T follicular helper cell (primary cell): ENCODE data around the gene SPRR4.

Experiments
- DNase-seq: peaks from one replicate; pipeline ENCODE4 v3.0.0-alpha.2; 2020; ENCODE audit warnings: low read depth
- total RNA-seq, 2 experiments: gene quantifications; one replicate each; lab custom pipeline; 2026; lab: John Stamatoyannopoulos, UW

Gene SPRR4, protein sequence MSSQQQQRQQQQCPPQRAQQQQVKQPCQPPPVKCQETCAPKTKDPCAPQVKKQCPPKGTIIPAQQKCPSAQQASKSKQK
- 0 reads per million in 2 experiments for total RNA-seq

DNA sequence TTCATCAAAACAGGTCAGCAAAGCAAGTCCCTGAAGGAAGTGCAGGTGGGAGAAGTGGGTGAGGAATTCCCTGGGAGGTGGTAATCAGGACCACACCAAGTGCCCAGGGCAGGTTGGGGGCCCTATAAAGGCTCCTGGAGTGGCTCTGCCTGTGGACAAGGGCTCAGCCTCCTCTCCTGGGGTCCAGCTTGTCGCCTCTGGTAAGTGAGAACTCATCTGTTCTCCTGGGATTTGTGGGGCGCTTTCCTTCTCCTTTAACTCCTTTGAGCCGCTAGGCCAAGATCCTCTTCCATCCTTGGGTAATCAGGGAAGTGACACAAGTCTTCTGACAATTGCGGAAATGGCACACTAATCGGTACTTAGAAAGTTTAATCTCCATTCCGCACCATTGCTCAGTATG is at the start of gene SPRR4:
Gene SPRR4, plus strand, starts transcription at position 154 of the 400 bp plus-strand sequence. CDS start 1,243 bp downstream, outside the sequence.
- DNase-seq = no peak

DNA sequence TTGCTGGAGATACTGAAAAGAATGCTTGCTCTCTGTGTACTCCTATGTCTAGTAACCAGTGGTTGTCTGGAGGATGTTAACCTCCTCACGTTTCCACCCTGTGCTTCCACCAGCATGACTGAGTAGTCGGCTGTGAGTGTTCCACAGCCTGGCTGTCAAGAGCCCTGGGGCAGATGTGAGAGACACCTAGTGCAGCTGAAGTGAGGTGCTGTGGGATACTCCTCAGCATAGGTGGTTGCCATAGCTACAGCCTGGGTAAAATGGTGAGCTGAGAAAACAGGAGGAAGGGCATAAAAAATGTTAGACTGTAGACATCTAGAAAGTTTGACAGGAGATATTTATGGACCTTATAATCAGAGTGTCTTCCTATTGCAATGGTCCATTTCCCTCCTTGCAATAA is 46.3 kb upstream of the SPRR4 start:
- DNase-seq = no peak

DNA sequence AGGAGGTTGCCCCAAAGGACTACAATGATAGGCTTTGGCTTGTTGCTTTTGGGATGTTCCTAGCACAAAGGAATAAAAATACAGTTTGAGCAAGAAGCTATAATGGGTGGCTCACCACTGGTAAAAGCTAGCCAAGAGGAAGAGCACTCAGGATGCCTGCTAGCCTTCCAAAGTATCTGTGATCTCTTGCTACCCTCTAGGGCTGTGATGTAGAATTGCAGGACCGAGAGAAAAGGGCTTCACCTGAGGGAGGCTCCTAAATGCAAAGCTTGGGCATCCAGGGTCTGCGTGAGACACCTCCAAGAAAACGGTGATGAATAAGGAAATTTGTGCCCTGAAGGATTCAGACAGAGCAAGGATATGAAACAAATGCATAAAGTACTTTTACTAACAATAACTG is 44.4 kb upstream of the SPRR4 start:
- no peak for DNase-seq

DNA sequence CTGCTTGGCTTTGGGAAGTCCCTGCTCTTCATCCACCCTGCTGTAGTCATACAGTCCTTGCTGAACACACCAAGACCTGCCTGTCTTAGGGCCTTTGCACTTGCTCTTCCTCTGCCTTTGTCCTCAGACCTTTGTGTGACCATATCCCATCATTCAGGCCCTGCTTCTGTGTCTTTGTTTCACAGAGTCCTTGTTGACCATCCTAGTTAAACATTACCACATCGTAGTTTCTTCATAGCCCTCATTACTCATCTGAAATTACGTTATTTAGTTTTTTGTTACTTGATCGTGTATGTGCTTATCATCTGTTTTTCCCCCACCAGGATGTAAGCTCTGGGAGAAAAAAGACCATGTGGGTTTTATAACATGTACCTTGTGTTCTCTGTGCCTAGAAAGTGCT is 41.8 kb upstream of the SPRR4 start:
- no peak for DNase-seq

DNA sequence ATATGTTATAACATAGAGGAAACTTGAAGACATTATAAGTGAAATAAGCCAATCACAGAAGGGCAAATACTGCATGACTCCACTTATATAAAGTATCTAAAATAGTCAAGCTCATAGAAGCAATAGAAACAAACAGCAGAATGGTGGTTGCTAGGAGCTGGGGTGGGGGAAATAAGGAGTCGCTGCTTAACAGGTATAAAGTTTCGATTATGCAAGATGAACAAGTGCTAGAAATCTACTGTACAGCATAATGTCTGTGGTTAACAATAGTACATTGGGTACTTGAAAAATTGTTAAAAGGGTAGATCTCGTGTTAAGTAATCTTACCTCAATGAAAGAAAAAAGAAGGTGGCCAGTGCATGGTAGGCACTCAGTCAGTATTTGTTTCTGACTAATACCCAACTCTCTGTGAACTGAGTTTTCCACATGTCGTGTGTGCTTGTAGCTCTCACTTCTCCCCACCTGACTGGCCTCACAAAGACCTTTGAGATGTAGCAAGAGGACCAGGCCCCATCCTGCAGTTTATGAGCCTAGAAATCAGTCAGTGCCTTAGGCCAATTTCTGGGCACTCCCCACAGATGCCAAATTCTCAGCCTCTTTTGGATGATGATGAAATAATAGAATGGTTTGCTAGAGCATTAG is 38.2 kb upstream of the SPRR4 start:
- DNase-seq = no peak

DNA sequence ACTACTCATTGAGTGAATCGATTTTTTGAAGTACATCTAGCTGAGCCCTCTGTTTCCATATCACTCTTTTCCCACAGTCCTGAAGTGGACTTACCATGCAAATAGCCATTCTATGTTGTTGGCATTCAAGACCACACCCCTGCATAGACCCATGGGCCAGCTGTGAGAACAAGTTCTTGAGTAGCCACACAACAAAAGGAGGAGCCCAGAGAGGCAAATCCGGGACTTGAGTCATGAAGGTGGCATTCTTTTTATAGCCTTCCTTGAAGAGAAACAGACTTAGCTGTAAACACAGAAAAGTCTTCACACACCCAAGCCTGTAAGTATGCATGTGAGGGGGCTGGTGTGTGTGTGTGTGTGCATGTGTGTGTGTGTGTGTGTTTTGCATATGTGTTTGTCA is 37.3 kb upstream of the SPRR4 start:
- DNase-seq = no peak

DNA sequence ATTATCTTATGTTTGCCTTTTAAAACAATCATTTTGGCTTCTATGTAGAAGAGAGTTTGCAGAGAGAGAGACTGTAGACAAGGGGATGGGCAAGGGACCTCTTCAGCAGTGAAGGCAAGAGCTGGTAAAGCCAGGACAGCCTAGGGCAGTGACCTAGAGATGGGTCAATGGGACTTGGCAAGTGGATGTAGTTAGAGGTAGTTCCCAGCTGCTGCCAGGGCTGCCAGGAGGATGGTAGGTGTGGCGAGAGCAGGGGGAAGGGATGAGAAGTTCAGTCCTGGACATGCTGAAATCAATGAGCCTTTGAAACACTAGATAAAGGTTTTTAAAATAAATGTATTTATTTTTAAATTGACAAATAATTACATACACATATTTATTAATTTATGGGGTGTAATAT is 29.8 kb upstream of the SPRR4 start:
- no peak for DNase-seq

DNA sequence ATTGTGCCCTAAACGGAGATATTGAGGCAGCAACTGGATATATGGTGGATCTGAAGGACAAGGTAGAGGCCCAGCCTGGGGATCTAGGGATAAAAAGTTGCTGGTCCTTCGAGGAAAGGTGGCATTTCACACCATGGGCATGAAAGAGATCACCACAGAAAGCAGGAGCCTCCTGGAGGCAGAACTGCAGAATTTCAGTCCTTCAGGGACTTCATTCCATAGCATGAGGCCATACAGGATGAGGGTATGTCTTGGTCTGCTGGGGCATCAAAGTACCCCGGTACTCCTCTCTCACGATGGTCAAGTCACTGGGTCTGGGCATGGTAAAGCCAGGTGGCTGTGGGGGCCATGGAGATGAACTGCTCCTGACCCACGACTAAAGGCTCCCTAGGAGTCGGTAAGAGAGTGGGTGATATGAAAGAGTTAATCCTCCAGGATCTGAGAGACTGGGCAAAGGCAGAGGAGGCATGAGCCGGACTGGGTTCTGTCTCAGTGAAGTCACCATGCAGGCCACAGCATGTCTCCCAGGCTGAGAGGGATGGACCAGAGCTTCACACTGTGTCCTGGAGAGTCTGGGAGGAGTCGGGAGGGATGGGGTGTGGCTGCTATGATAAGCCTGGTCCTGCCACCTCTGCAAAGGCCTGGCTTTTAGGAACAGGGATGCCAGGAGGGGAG is 29.3 kb upstream of the SPRR4 start:
- DNase-seq = no peak

DNA sequence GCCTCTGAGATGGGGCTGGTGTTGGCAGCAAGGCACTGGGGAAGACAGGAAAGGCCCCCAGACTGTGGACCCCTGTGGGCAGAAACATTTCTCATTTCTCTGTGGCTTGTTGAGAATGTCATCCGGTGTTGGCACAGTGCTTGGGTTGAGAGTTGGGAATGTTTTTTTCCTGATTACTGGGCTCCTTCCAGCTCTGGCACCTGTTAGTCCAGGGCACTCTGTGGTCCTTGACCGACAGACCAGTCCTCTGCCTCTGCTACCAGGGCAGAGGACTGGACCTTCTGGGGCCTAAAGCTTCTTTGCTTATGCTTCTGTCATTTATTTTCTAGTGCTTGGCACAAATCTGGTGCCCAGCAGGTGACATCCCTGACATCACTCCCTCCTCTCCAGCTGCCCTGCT is 28.3 kb upstream of the SPRR4 start:
- DNase-seq = no peak

DNA sequence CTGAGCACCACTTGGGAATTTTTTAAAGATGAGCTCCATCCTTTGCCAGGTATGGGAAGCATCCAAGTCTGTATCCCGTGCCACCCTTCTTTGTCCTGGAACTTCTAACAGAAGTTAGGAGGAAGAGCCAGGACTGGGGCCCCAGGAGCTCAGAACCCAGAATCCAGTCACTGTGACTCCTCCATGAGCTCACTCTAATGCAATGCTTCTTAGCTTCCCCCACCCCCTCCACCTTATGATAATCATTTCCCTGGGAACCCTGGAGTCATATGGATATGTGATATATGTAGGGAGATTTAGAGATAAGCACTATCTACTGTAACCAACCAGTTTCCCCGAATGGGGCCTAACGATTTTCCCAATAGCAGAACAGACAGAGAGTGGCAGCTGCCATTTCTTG is 24.2 kb upstream of the SPRR4 start:
- no peak for DNase-seq

DNA sequence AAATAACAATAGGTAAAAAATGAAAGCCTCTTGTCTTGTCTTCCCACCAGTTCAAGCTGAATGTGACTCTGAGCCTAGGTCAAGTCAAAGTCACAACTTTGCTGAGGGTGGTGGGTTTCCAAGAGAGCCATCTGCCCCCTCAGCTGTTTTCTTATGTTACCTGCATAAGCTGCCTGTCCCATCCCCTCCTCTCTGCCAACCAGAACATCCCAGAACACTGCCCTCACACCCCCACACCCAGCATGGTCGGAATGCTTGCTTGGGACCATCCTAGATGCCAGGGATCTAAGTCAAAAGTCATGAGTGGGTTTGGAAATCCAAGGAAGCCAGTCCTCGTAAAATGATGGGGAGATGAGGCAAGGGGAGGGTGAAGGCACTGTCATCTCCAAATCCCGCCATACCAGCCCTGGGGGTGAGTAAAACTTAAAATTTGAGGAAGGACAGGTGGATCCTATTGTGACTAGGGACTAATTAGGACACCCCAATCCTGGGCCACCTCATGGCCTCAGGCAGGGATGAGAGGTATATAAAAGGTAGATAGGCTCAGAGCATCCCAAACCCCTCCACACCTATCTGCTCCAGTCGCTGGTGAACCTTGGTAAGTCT is 23.7 kb upstream of the SPRR4 start, which contains the start of gene SPRR5:
Gene SPRR5, plus strand, starts transcription at position 556 of the 606 bp plus-strand sequence. CDS start 1,349 bp downstream, outside the sequence.
- no peak for DNase-seq

DNA sequence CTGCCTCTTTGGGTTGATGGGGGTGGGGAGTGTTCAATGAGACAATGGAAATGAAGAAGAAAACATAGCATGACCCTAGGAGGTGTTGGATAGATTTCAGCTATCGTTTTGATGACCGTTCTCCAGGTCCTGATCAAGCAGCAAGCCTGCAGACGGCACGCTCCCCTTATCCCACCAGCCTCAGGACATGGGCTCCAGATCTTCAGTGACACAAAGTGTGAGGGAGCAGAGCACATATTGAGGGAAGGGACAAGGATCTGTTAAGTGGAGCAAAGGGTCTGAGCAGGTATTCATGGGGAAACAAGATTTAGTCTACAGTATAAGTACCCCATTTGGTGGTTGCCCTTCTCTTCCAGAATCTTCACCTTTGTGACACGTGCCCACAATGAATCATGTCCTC is 18.7 kb upstream of the SPRR4 start:
- DNase-seq = no peak

DNA sequence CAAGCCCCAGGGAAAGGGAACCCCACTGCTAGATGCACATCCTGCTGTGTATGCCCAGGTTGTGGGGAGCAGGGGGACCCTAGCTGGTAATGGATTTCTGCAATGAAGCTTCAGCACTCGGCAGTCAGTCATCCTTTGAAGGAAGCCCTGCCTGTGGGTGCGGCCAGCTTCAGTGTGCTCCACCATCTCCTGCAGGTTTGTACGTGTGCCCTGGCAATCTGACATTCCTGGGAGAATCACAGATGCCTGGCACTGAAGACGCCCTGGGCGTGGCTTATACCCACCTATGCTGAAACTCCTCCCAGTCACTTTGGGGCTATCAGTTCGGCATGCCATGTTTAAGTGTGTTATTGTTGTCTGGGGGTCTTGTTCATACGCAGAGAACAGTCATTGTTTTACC is 16.7 kb upstream of the SPRR4 start:
- DNase-seq = no peak

DNA sequence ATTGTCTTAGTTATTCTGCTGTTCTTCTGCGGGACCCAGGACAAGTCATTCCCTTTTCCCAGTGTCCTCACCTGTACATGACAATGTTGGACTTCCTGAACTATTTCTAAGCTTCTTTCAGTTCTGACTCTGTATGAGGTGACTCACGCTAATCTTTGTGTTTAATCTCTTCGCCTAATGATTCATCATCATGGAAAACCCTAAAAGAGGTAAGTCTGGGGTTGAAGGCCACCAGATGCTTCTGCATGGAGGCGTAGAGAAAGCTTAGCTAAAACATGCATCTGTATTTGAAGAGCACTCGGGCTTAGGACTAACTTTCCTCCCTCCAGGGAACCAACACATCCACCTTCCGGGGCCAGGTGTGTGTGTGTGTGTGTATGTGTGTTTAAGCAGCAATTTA is 16.0 kb upstream of the SPRR4 start:
- no peak for DNase-seq

DNA sequence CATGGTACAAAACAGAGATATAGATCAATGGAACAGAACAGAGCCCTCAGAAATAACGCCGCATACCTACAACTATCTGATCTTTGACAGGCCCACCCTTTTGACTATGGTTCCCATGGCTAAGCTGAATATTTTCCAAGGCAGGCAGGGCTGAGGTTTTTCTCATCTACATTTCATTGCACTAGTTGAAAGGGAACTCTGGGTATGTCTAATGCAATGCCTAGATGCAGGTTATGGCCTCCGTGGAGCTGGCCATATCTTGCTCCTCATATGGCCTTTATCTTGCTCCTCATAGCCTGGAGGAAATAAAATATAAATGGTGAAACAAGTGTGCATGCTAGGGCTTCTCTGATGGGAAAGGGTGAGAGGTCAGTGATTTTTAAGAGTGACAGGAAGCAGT is 12.9 kb upstream of the SPRR4 start:
- no peak for DNase-seq

DNA sequence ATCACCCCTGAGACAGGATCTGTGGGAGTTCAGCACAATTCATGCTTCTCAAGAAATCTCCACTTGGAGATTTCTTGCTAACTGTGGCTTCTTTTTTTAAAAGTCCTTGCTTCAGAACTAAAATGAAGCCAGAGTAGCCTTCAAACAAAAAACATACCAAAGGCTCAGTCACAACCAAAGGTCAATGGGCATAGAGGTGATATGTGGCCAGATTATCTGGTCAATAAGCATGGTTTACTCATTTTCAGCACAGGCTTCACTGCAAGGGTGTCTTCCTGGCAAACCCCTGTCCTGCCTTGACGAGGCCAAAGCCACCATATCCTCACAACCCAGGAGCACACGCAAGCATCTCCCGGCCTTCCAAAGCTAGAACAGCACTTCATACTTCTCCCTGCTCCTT is 11.2 kb upstream of the SPRR4 start:
- DNase-seq = no peak

DNA sequence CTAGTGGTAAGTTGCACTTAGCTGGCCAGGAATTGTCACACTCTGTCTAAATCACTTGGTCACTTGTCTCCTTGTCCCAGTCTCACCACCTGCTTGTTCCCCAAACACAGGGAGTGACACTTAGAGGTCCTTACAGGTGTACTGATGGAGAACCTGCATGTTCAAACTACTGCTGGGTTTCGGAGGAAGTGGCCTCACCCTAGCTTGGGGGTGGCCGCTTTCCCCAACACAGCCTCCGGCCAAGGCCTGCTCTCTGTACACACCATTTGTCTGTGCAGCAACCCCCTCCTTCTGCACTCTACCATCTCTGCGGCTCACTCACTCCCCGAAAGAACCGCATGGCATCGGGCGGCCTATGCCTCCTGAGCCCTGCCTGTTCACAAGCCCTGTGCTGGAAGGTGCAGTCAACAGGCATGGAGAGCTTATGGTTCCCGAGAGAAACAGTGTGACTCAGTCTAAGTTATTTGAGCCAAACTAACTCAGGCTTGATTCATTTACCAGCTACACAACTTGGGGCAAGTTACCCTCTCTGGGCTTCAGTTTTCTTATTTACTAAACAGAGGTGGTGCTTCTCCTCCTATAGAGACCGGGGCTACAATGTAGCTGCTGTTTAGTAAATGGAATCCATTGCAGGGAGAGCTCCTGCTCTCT is 10.5 kb upstream of the SPRR4 start:
- no peak for DNase-seq

DNA sequence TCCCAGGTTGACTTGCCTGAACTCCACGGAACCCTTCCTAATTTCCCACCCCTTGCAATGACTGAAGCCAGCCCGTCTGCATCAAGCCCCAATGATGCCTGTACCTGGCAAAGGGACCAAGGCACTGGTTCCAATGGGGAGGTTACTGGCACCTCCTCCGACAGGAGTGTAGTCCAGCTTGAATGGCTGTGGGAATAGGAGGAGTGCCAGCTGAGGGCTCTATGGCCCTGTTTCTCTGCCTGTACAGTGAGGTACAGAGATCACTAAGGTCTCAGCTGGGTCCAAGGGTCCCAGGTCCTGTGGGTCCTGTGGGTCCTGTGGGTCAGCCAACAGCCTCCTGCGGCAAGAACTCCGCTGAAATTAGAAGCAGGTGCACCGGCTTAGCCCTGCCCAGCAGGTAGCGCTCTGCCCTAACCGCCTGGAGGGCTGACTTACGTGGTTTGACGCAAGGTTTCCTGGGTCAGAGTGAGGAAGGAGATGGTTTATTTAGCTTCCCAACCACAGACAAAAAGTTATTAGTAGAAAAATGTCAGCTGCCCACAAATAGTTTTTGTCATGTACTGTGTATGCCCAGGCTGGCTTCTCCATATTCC is 9.9 kb upstream of the SPRR4 start:
- DNase-seq = no peak

DNA sequence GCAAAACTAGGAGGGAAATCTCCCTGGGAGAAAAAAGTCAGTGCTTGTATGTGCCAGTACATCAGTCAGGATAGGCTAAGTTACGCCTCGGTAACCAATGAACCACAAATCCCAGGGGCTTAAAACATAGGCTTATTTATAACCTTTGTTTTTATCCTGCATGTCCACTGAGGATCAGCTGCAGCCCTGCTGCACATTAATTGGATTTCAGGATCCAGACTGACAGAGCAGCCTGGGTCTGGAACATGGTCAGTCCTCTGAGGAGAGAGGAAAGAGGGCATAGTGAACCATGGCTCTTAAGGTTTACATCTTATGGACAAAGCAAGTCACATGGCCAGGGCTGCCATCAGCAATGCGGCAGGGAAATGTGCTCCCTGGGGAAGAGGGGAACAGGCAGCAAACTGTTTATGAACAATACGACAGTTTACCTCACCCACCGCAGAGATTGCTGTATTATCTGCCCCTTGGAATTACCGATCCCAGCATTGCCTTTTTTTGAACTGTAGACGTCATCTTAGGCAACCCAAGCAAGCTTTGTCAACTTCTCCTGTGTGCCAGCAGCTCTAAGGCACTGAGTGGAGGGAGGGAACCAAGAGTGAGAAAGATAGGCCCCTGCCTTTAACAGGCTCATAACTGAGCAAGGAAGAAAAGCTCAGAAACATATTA is 9.1 kb upstream of the SPRR4 start:
- no peak for DNase-seq

DNA sequence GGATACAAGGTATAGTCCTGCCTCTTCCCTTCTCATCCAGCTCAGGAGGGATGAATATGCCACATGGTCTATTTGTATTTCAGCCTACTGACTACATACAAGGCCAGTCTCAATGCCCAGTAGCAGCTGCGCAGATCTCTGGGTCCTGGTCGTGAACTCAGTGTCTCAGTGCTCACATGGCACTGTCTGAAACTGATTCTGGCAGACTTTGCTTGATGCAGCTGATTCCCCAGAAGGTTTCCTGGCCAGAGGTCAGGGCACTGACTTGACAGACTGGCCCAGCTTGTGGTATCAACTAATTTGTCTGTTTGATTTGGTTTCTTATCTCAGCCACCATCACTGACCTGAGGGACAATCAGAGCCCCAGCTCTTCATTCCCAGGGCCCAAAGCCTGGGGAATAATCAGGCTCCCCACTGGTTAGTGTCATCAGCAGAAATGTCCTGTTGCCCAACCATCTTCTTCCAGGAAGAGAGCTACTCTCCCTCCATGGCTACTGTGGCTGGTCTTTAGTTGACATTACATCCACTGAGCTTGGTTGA is 7.5 kb upstream of the SPRR4 start:
- no peak for DNase-seq

DNA sequence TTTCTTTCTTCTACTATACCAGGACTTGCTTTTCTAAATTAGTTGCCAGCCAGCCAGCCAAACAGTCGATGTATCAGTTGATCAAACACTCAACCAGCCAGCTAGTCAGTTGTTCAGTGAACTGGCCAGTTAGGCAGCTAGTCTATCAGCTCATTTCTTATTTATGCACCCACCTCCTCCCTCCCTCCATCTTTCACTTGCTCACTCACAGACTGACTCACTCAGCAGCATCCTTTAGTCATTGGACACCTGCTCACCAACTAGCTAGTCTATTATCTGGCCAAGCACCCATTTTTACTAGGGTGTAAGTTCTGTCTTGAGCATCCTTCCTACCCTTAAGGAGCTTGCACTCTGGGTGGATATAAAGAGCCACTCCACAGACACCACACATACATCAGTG is 5.9 kb upstream of the SPRR4 start:
- no peak for DNase-seq
